ENCODE results near the gene FN3KRP. TPM values are rescaled to one million over a fixed set of nuclear protein-coding genes. Genes with fewer than 3 reads are reported as not detected.

Gene FN3KRP
- total and polyA plus RNA-seq, 8 donors: 24.7 to 55.6 (median 49.8) TPM

DNA sequence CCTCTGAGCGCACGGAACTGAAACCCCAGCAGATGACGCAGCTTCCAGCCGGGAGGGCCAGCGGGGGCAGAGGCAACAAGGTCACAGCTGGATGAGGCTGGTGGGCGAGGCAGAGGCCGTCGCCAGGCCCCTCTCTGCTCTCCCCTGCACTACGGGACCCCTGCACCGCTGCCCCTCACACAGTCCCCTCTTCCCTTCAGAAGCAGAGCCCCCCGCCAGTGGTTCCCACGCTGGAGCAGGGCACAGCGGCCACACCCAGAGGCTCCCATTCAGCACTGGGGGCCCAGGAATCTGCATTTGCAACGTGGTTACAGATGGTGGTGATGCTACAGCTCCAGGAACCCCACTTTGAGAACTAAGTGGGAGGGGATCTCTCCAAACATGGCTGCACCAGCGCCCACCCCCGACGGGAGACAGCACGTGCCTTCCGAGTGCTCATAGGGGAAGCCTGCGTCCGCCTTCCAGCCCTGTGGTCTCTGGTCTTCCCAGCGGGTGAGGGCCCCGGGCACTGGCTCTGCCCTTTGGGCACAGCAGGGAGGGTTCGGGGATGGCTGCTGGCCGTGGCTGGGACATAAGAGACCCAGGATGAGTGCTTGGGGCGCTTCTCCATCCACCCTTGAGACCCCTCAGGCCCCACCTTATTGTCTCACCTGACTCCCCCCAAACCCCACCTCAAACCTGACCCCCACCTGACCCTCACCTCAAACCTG is 13.3 kb upstream of the FN3KRP start:
- no peak overlapping the region for H3K4me3 ChIP-seq
- H3K27ac ChIP-seq: no peak overlapping the region
- no peaks in the 10 kb centered on the region for H3K27me3 ChIP-seq
- no peak for ATAC-seq
- peak in 1 of 4 donors; percentile 72 for DNase-seq
- intact Hi-C loops (cut with DNase I): no loop called here
- no peaks in the 10 kb centered on the region for H3K9me3 ChIP-seq
- H3K36me3 ChIP-seq: no peaks in the 10 kb centered on the region
- TF ChIP-seq, protein P1, sequence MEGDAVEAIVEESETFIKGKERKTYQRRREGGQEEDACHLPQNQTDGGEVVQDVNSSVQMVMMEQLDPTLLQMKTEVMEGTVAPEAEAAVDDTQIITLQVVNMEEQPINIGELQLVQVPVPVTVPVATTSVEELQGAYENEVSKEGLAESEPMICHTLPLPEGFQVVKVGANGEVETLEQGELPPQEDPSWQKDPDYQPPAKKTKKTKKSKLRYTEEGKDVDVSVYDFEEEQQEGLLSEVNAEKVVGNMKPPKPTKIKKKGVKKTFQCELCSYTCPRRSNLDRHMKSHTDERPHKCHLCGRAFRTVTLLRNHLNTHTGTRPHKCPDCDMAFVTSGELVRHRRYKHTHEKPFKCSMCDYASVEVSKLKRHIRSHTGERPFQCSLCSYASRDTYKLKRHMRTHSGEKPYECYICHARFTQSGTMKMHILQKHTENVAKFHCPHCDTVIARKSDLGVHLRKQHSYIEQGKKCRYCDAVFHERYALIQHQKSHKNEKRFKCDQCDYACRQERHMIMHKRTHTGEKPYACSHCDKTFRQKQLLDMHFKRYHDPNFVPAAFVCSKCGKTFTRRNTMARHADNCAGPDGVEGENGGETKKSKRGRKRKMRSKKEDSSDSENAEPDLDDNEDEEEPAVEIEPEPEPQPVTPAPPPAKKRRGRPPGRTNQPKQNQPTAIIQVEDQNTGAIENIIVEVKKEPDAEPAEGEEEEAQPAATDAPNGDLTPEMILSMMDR (IDR thresholded peaks at IDR 0.05): no peak
- H3K4me1 ChIP-seq: peaks cover 0 to 8% of the 10 kb centered on the region in 2 donors

DNA sequence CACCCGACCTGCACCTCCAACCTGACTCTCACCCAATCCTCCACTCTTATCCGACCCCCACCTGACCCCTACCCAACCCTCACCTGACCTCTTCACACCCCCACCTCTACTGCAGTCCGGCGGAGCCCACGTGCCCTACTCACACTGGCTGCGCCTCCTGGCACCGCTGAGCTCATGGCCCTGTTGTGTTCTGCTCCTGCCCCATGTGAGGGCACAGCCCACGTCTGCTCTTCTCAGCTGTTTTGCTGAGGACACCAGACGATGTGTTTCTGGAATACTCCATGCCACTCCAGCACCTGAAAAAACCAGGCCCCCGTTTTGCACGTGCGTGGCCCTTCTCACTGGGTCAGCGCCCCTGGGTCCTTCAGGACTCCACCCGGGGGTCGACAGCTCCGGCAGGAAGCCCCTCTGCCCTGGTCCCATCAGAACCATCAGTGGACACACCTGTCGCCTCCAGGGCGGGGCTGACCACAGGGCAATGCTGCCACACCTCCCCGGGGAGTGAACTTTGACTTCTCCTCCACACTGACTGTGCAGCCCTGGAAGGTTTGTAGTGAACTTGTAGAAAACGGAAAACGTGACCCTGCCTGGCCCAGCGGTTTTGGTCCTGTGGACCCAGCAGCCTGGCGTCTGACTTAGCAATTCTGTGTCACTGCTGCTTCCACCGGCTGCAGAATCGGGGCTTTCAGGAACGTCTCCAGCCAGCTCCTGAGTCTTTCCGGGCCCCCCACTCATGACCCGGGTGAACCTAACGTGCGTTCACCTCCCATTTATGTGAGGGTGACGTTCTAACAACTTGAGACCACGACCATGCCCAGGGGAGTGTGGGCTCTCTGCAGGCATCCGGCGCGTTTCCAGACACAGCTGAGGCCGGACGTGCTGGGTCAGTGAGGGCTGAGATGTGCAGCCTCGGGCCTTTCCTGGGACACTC is 12.3 kb upstream of the FN3KRP start:
- ATAC-seq (no peak), DNase-seq (peak in 1 of 4 donors; percentile 57)
- Histone ChIP-seq H3K4me1 (peaks cover 0 to 5% of the 10 kb centered on the region in 2 donors), H3K27ac (no peak overlapping the region), H3K27me3 (no peaks in the 10 kb centered on the region), H3K4me3 (no peak overlapping the region), H3K36me3 (no peaks in the 10 kb centered on the region), H3K9me3 (no peaks in the 10 kb centered on the region)
- TF ChIP-seq, protein P1 (IDR thresholded peaks at IDR 0.05): no peak
- intact Hi-C loops (cut with DNase I): no loop called here

DNA sequence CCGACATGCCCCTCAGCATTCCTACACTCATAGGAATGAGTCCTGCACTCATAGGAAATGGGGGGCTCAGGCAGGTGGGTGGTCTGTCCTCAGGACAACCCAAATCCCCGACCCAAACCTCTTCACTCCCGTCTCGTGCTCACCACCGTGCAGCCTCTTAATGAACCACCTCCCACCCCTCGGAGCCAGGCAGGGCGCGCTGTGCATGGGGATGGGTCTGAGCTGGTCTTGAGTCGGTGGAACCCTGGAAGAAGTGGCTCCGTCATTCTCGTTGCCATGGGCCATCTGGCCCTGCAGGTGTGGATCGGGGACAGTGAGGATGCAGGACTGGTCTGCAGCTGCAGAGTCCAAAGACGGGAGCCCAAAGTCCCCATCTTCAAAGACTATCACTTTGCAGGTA is 11.6 kb upstream of the FN3KRP start:
- Histone ChIP-seq H3K27me3 (no peaks in the 10 kb centered on the region), H3K36me3 (no peaks in the 10 kb centered on the region), H3K4me3 (no peak overlapping the region), H3K9me3 (no peaks in the 10 kb centered on the region), H3K4me1 (no peaks in the 10 kb centered on the region), H3K27ac (no peak overlapping the region)
- TF ChIP-seq, protein P1 (IDR thresholded peaks at IDR 0.05): no peak
- ATAC-seq (no peak), DNase-seq (no peak)
- intact Hi-C loops (cut with DNase I): no loop called here

DNA sequence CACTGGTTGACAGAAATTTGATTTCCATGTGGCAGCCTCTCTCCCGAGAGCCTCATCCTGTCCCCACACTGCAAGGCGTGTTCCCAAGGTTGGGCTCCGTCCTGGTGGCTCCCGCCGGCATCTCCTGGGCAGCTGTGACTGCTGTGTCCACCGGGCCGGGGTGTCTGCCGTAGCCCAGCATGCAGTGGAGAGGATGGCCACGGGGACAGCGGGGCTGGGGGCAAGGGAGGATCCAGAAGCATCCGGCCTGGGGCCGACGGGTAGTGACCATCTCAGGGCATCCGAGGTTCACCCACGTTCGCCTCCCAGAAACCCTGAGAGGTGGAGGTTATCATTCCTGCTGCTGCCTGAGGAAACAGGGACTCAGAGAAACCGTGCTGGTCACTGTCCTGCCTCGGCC is 10.8 kb upstream of the FN3KRP start:
- H3K36me3 ChIP-seq: no peaks in the 10 kb centered on the region
- DNase-seq (no peak), ATAC-seq (no peak)
- H3K27ac ChIP-seq: no peak overlapping the region
- H3K4me3 ChIP-seq: no peak overlapping the region
- no peaks in the 10 kb centered on the region for H3K9me3 ChIP-seq
- H3K4me1 ChIP-seq: no peaks in the 10 kb centered on the region
- peaks cover 0 to 4% of the 10 kb centered on the region in 2 donors for H3K27me3 ChIP-seq
- TF ChIP-seq, protein P1 (IDR thresholded peaks at IDR 0.05): no peak
- intact Hi-C loops (cut with DNase I): no loop called here
